ENCODE measurements around the gene SLC25A26.

SLC25A26 gene

DNA sequence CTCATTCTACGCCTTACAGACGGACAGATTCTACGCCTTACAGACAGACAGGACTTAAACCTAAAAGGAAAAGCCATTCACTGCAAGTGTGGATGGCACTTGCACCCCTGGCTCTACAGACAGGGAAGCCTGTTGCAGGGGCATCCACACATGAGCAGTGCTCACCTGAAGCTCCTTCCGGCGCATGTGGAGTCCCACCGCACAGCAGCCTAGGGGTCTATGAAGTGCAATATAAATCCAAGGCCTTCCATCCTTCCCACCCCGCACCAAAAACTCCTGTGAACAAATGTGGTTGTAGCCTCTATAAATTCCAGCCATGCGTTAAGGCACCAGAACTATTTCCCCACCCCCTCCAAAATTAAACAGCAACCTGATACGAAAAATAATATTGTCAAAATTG, 158.8 kb downstream of the SLC25A26 start:
- no peak for DNase-seq

DNA sequence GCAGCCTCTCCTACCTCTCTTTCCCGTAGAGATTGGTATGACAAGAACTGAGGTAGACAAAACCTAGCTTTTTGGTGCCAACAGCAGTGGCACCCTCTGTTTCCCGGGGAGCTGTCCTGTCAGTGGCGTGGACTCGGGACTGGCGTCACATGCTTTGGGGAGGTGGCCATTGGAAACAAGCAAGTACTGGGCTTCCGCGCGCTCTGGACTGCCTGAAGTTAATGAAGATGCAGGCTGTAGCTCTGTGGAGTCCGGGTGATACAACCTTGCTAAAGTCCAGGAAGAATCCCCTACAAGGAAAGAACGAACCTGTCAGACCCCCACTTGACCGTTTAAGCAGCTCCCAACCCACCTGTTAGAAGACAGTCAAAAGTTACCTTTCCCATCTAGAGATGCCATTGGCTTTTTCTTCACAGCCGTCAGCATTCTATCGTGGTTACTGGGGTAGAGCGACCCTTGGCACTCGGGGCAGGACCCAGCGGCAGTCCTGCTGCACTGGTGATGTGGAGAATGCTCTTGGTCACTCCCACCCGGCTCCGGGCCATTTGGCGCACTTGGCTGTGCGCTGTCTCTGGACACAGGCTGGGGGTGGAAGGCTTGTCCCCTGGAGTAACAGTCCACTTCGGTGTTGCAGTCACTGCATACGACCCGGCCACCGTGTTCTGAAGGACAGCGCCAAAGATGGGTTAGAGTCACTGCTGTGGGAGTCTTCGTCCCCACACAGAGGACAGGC, 159.6 kb downstream of the SLC25A26 start:
- no peak for DNase-seq

DNA sequence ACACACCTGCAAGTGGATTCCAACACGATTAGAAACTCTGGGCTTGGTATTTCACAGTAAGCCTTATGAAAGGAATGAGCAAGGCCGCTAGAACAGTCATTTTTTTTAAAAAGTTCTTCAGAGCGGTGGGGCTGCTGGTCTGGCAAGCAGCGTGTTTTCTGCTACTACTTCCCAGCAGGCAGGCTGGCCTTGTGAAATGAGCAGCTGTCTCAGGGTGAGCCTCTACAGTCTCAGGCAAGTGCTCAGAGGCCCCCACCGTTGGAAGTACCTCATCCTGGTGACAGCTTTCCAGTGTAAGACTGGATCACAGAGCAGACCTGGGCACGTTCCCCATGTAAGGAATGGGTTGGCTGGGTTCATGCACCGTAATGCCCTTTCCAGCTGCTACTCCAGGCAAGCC, 160.8 kb downstream of the SLC25A26 start:
- no peak for DNase-seq

DNA sequence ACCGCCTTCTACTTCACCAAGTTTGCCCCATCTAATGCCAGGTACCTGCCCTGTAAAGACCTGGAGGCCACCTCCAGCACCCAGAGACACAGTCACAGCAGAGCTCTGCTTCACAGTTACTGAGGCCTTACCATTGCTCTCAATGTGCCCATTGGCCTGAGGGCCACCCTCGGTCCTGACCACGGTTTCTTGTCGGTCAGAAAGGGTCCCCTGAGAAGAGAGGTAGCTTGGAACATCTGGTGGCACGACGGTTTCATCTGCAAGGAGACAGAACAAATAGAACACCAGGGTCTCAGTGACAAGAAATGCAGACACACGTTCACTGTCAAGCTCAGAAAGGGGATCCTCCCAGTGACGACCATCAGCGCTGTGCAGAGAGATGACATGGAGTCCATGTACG, 161.3 kb downstream of the SLC25A26 start:
- DNase-seq = no peak

DNA sequence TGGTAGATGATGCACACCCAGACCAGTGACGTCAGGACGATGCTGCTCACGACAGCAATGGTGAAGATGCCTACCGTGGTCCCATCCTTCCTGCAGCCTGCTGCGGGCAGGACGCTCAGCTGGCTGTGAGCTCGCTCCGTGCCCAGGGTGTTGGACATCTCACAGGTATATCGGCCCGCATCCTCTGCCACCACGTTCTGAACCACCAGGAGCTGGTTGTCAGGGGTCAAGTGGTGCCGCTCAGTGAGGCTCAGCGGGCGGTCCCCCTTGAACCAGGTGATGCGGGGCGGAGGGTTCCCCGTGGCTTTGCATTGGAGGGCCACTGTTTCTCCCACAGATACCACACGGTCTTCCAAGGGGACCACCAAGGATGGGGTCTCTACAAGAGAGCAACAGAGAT, 162.2 kb downstream of the SLC25A26 start:
- DNase-seq = no peak

DNA sequence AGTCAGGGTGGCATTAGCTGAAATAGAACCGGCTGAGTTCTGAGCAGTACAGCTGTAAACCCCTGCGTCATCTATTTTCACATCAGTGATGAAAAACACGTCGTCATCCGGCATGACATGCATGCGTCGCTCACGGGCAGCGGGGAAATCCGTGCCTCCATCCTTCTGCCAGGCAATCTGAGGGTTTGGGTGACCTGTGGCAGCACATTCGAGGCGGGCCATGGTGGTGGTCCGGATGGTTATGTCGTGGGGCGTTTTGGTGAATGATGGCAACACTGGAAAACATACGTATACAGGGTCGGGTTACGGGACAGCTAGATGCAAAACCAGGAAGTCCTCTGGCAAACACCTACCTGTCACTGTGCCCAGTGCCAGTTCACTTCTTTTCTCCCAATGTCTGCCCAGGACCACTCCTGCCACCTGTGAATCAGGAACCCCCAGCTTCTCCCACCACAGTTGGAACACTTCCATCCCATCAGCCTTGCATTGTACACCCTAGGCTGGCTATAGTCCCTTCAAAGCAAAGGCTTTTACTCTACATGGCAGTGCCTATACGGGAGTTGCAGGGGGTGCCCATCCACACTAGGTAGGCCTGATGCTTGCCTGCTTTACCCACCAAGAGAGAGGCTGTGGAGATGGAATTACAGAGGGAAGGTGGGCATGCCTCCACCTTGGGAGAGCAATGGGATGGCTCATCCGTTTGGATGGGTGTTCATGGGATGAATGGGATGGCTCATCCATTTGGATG, 163.4 kb downstream of the SLC25A26 start:
- DNase-seq = no peak

DNA sequence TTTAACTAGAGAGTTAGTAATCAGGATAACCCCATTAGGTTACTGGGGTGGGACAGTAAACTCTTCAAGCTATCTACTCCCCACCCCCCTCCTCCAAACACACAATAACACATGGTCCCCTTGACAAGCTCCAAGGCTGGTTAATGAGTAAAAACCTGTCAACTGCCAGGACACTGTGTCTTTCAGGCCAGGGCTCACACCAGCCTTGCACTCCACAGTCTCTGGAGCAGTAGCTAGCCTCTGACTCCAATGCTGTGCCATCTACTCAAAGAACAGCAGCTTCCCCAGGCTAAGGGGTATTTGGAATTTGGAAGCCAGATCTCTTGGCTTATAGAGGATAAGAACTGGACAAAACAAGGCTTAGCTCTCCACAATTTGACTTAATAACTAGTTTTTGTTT, 164.3 kb downstream of the SLC25A26 start:
- no peak for DNase-seq

DNA sequence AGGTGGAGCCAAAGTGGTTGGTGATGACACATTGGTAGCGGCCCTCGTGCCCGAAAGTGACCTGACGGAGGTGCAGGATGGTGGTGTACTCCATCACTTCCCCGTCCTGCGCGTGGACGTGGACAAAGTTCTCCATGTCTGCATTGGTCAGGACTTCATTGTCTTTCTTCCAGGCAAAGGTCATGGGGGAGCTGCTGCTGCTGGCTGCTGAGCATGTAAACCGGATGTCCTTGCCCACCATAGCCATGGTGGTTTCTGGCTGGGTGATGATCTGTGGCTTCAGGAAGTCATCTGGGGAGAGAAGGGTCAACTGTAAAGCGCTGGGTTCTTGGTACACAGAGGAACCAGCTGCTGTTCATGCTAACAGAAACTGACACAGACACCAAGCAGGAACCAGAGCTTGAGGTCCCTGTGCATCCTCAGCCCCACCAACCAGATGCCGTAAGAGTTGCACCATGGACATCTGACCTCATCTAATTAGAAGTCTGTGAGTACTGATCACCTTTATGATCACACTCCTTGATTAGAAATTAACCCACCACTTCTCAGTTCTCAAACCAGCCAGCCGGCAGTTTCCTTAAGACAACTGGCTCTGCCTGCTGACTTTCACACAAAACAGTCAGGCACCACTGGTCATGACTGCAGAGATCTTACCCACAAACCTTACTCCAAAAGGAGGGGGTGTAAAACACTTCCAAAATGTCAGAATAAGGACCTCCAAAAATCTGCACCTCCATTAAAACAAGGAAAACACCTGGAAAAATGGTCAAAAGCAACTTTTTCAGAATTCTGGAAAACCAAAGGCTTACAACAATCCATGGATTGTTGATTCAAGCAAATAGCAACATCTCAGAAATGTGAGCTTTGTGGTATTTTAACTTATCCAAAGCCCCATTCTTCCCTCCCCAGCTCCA, 165.5 kb downstream of the SLC25A26 start:
- DNase-seq = no peak

DNA sequence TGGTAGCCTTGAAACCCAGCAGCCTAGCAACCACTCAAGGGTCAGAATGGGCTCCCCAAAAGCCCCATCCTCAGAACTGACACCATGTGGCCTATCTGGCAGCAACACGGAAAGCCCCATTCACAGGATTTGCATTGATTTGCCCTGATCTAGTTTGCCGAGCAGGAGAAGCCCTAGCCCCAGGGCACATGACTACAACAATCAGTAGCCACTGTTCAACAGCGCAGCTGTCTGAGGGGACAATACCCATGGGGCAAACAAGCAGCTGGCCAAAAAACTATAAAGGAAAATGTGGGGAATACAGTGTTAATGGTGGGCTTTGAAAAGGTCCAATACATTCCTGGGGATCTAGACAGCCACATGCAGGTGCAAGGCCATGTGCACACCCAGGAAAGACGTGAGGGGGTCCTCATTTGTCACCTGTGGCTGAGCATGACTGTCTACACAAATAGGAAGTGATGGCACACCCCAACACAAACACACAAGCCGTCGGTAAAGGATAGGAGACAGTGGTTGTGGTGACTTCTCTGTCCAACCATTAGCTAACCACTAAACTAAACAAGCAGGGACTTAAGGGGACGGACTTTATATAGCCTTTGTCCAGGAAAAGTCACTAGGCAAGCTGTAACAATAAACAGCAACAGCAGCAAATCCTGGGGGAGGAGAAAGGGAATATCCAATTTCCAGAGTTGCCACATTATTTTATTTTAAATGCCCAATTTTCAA, 166.3 kb downstream of the SLC25A26 start:
- no peak for DNase-seq

DNA sequence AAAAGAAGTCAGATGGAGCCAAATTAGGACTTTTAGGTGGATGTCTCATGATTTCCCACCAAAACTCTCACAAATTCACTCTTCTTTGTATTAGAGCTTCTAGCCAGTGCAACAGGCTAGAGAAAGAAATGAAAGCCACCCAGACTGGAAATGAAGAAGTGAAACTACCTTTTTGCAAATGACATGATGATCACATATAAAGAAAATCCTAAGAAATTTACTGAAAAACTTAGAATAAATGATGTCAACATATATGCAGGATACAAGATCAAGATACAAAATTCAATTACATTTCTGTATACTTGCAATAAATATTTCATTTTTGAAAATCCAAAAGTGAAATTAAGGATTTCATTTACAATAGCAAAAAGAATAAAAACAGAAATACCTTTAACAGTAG, 169.2 kb downstream of the SLC25A26 start:
- no peak for DNase-seq

DNA sequence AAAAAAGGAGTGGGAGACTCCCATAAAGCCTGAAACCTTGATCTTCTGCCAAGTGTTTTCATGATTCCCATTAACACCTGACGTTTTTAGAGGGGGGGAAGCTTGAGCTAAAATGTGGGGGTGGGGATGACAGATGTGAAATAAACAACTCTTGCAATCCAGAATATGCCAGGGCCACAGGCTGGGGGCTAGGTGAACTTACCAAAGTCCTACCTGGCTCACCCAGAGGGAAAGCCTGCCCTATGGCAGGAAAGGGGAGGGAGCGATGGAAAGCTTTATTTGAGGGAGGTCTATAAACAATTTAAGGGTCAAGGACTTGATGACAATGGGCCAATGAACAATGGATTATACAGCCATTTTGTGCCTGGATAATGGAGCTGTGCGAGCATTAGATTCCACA, 171.7 kb downstream of the SLC25A26 start:
- DNase-seq = no peak

DNA sequence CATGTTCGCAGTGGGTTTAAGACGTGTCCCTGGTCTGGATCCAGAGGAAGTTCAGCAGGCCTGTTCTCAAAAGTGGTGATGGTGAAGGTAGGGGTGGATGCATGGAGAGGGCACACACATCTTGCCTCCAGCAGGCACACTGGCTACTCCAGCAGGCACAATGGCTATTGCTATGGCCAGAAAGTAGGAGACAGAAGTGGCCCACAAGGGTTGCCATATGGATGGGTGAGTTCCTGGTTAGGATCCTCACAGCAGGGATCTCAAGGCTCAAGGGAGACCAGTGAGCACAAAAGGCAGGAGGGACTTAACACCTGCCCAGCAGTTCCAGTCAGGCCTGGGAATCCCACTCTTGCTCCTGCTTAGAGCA, 172.1 kb downstream of the SLC25A26 start:
- DNase-seq = no peak

DNA sequence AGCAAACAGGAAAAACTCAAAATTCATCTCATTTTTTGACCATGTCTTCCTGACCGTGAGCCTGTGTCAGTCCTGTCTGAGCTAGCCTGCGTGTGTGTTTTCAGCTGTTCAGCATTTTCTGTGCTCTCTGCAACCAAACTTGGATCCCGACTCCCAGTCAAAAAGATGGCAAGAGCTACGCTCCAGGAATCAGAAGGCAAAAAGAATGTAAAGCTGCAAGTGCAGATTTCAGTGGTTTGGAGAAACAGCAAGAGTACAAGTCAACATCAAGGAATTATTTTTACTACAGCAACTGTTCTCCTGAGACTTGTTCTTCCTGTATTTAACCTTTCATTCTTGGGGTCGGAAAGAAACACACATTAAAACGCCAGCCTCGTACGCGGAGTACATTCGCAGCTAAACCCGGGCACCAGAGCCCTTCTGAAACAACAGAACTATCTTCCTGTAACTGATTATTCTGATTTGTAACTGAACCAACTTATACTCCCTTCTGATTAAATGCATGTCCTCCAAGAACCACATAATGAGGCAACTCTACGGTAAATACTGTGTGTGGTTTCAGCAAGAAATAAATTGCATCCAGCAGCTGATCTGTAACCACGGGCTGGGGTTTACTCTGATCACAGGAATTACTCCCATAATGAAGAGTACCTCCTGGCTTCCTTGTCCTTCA, 172.7 kb downstream of the SLC25A26 start:
- DNase-seq = no peak

DNA sequence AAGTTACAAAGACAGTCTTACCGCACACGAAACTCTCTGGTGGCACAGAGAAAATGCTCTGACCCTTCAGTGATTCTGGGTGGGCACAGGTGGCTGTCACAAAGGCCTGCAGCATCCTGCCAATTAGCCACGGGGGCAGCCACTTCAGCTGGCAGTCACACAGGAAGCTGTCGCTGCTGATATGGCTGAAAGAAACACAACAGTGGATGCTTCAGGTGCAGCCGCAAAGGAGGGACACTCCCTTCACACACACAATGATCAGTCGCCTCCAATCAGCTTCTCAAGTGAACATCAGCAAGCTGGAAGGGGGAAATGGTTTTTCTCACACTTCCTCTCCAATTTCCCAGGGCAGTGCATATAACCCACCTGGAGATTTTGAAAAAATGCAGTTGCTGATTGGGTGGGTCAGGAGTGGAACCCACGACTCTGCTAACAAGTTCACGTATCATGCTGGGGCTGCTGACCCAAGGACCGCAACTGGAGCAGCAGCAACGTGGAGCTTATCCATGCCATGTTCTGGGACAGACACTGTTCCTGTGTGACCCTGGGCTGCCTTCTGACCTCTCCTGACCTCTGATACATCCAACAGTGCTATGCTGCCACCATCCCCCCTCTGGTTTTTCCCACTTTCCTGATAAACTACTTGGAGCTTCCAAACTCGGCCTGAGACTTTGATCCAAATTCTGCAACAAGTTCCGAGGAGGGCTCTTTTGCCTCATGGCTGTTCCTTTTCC, 173.4 kb downstream of the SLC25A26 start:
- no peak for DNase-seq

DNA sequence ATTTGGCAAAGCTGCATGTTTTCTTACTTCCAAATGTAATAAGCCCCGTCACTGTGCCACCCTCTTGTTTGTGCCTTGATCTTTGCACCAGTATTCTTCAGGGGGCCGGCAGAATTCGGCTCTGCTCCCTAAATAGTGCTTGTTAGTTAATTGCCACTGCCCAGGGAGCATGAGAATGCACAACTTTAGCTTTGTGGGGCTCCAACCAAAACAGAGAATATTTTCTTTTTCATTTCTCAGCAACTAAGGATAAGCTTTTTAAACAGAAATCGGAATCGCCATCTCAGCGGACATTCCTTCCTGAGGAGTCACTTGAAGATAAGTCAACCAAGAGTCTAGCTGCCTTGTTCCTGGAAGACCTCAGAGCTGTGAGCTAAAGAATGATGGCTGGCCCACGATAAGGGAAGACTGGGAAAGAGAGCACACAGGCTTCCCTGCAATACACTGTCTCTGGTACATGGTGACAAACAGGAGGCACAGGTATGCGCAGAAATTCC, 174.0 kb downstream of the SLC25A26 start:
- no peak for DNase-seq

DNA sequence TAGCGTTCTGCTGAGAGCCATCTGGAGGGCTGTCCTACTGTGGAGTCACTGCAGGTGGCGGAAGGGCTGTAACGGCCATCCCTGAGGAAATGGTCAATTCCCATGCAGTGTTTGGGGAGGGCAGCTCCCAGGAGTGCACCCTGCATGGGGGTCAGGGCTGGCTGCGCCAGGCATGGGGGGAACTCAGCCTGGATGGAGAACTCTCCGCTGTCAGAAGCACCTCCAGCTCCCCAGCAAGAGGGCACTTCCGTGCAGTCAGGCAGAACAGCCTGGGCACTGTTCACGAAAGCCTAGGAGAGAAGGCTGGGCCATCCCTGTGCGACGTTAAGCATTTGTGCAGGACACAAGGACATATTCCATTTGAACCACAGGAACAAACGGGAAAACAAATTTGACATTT, 174.8 kb downstream of the SLC25A26 start:
- no peak for DNase-seq

DNA sequence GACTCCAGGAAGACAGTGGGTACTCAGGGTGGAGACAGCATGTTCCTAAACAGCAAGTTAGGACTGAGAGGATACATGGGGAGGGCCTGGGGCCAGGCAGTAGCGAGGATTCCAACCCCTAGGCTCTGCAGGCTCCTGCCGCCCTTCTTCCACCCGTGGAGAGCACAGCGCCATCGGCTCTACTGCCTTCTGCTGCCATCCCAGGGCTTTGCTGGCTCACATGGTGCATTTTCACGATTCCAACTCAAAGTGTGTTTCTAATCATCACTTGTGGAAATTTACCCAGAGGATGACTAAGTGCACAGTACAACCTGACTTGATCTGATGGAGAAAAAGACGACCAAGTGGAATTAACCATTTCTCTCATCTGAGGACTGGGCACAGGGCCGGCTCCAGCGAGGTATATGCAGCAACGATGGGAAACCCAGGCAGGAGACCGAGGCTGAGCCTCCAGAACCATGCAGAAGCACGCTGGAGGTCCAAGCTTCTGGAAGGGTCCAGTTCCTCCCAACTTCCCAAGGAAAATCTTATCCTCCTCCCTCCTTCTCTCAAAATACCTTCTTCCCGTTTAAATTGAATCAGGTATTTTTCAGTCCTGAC, 175.5 kb downstream of the SLC25A26 start:
- no peak for DNase-seq

DNA sequence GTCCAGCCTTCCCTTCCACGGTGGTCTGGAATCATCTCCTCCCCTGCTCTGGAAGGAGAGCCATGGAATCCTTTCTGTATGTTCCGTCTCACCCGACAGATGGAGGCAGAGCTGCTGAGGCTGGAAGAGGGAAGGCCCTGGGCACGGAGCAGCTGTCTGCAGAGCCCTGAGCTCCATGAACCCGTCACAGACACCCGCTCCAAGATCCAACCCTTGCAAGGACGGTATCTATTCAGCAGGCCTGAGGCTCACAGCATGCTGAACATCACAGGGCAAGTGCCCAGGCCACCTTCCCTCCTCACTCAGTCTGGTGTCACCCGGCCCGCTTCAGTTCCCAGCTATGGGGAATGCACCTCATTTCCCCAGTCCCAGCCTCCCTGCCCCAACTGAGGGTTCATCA, 176.1 kb downstream of the SLC25A26 start:
- DNase-seq = no peak

DNA sequence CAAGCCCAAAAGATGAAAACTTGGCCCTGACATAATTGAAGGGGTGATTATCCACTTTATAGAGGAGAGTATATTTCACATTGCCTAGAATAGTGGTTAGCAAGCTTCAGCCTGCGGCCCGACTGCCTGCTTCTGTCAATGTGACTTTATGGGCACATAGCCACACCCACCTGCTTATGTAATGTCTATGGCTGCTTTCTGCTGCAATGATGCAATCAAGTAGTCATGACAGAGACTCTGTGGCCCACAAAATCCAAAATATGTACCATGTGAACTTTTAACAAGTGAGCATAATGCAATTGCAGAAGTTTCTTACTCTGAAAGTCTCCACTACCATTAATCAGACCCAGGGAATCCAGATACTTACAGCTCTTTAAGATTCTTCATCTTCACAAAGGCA, 176.9 kb downstream of the SLC25A26 start:
- no peak for DNase-seq

DNA sequence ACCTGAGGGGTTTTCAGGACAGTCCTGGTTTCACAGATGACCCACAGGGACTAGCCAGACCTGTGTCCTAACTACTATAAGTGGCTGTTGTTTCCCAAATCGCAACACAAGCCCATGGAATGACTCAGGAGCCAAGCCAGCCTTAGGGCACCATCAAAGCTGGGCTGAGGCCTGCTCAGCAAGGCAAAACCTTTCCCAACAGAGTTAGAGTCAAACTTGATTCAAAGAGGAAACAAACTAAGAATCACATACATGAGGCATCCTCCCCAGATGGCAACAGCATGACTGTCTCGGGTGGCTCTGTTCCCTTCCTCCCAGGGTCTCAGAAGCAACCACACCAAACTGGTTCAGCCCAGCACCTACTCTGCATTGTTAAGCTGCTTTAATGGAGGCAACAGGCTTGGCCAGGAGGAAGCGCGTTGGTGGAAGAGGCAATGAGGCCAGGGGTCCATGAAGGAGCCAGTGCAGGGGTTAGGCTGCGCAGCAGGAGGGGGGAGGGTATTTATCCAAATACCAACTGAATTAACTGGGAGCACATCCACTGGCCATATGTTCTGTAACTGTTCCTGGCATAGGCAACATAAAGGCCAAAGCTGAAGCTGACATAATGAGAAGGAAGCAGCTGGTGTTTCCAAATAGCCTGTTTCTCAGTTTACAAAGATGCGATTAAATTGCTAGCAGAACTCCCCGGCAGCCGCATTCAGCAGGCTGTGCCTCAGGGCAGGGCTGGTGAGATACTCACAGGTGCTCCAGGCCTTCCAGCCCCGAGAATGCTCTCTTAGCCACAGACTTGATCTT, 177.6 kb downstream of the SLC25A26 start:
- DNase-seq = no peak

Measured in NCI-H226 (cell line).